GM19324 (cell line): ENCODE results near the gene RPS6KC1.
"Not testable (repeated sequence)": the region's sequence is repeated elsewhere in the genome, so short reads cannot be mapped to it uniquely, and the experiment has no call there.

Experiments
- ATAC-seq: cut with Tn5 transposase; IDR thresholded peaks from one replicate; pipeline ENCODE4 v1.9.1; 2021; ENCODE audit warnings: mild to moderate bottlenecking, moderate library complexity; ENCODE audit not compliant: unreplicated experiment, low FRiP score

The RPS6KC1 gene

GRCh38 chr1:213103377-213104306 lies 52.6 kb downstream of the RPS6KC1 start:
- no peak for ATAC-seq

GRCh38 chr1:213104604-213105003 lies 53.6 kb downstream of the RPS6KC1 start:
- ATAC-seq = no peak

GRCh38 chr1:213106298-213106697 lies 55.3 kb downstream of the RPS6KC1 start:
- no peak for ATAC-seq

GRCh38 chr1:213107613-213108012 lies 56.6 kb downstream of the RPS6KC1 start:
- no peak for ATAC-seq

- no peak for ATAC-seq
These were observed 59.6 kb downstream of the RPS6KC1 start for GRCh38 chr1:213110349-213111300.

GRCh38 chr1:213111502-213111901 lies 60.5 kb downstream of the RPS6KC1 start:
- ATAC-seq = no peak

GRCh38 chr1:213112723-213113122 lies 61.7 kb downstream of the RPS6KC1 start:
- ATAC-seq = not testable (repeated sequence)

GRCh38 chr1:213117699-213118180 lies 66.7 kb downstream of the RPS6KC1 start:
- ATAC-seq = not testable (repeated sequence)

- no peak for ATAC-seq
These were observed 68.8 kb downstream of the RPS6KC1 start for GRCh38 chr1:213119794-213120193.

GRCh38 chr1:213120386-213120785 lies 69.3 kb downstream of the RPS6KC1 start:
- no peak for ATAC-seq

- no peak for ATAC-seq
These were observed 69.9 kb downstream of the RPS6KC1 start for GRCh38 chr1:213120961-213121360.

GRCh38 chr1:213122514-213122929 lies 71.5 kb downstream of the RPS6KC1 start:
- ATAC-seq = no peak

- ATAC-seq = no peak
These were observed 72.0 kb downstream of the RPS6KC1 start for GRCh38 chr1:213123087-213123486.

GRCh38 chr1:213123536-213123935 lies 72.5 kb downstream of the RPS6KC1 start:
- no peak for ATAC-seq

- ATAC-seq = no peak
These were observed 73.5 kb downstream of the RPS6KC1 start for GRCh38 chr1:213124590-213124989.

- no peak for ATAC-seq
These were observed 74.6 kb downstream of the RPS6KC1 start for GRCh38 chr1:213125643-213126042.

GRCh38 chr1:213127074-213127473 lies 76.0 kb downstream of the RPS6KC1 start:
- no peak for ATAC-seq

- ATAC-seq = no peak
These were observed 81.0 kb downstream of the RPS6KC1 start for GRCh38 chr1:213131851-213132655.

- ATAC-seq = no peak
These were observed 84.5 kb downstream of the RPS6KC1 start for GRCh38 chr1:213135572-213135971.
